Measurements from ENCODE around the gene DOCK4.

The DOCK4 gene

GRCh38 chr7:111872450-111873325, 333.5 kb downstream of the DOCK4 start:
- DNase-seq = no peak

GRCh38 chr7:111871283-111871682, 334.9 kb downstream of the DOCK4 start:
- DNase-seq = no peak

GRCh38 chr7:111869280-111869679, 336.9 kb downstream of the DOCK4 start:
- no peak for DNase-seq

- no peak for DNase-seq
Observed at GRCh38 chr7:111867348-111867931, 338.8 kb downstream of the DOCK4 start.

- no peak for DNase-seq
Observed at GRCh38 chr7:111866787-111867186, 339.4 kb downstream of the DOCK4 start.

GRCh38 chr7:111865430-111865829, 340.8 kb downstream of the DOCK4 start:
- no peak for DNase-seq

GRCh38 chr7:111864291-111864976, 341.8 kb downstream of the DOCK4 start:
- DNase-seq = no peak

- no peak for DNase-seq
Observed at GRCh38 chr7:111863269-111863668, 342.9 kb downstream of the DOCK4 start.

GRCh38 chr7:111860248-111860647, 346.0 kb downstream of the DOCK4 start:
- no peak for DNase-seq

GRCh38 chr7:111858331-111858730, 347.9 kb downstream of the DOCK4 start:
- no peak for DNase-seq

- DNase-seq = no peak
Observed at GRCh38 chr7:111855842-111856227, 350.4 kb downstream of the DOCK4 start.

- no peak for DNase-seq
Observed at GRCh38 chr7:111855161-111855841, 350.9 kb downstream of the DOCK4 start.

GRCh38 chr7:111853201-111853990, 352.8 kb downstream of the DOCK4 start:
- DNase-seq = no peak

- no peak for DNase-seq
Observed at GRCh38 chr7:111852081-111852480, 354.1 kb downstream of the DOCK4 start.

- no peak for DNase-seq
Observed at GRCh38 chr7:111846898-111847297, 359.3 kb downstream of the DOCK4 start.

GRCh38 chr7:111845853-111846252, 360.3 kb downstream of the DOCK4 start:
- no peak for DNase-seq

- DNase-seq = no peak
Observed at GRCh38 chr7:111844904-111845671, 361.1 kb downstream of the DOCK4 start.

- no peak for DNase-seq
Observed at GRCh38 chr7:111842491-111842890, 363.7 kb downstream of the DOCK4 start.

- DNase-seq = no peak
Observed at GRCh38 chr7:111841596-111842205, 364.5 kb downstream of the DOCK4 start.

GRCh38 chr7:111840528-111840927, 365.7 kb downstream of the DOCK4 start:
- no peak for DNase-seq

GRCh38 chr7:111839261-111839660, 366.9 kb downstream of the DOCK4 start:
- no peak for DNase-seq

Data from activated T-cell treated with anti-CD3 and anti-CD28 coated beads, Interleukin-2, amount 50 U/mL, for 1 hour (primary cell).